HG02571 (cell line): Measurements from ENCODE around the gene KCNQ5.
A peak's percentile ranks its signal among the peaks of the same experiment; 100 is the strongest.

Experiments used
- ATAC-seq: cut with Tn5 transposase; IDR thresholded peaks from one replicate; pipeline ENCODE4 v1.9.1; 2021; ENCODE audit warnings: mild to moderate bottlenecking, moderate library complexity; ENCODE audit not compliant: unreplicated experiment

The KCNQ5 gene

DNA sequence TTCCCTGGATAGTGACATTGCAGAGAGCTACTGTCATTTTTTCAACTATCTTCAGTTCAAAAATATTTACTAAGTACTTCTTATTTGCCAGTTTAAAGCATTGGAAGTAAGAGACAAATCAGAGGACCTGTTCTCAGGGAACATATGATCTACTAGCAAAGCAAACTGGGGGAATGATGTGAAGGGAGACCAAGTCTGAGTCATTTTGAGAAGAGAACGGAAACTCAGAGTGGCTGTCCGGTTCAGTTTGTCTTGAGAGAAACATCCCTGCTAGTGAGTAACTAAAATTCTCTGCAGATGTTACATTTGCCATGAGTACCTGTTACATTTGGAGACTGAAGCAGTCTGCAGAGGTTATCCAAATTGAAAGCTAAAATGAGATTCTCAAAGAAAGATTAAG lies 118.3 kb downstream of the KCNQ5 start:
- ATAC-seq, result peak; percentile 85

DNA sequence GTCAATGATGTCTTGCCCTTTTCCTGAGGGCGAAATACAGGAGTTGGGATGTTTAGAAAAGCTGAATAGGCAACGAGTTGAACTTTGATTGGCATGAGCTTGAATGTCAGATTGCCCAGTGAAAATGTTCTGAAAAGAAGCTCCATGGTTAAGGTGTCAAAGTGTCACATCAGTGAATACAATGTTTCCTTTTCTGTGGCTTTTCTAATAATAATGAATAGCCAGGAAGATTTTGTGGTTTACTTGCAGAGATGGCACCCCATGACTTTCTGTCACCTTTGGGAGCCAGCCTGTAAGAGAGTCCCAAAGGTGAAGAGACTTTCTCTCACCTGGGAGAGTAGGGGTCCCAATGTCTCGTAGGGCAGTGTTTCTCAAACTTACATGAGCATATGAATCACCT lies 119.2 kb downstream of the KCNQ5 start:
- ATAC-seq, result no peak

DNA sequence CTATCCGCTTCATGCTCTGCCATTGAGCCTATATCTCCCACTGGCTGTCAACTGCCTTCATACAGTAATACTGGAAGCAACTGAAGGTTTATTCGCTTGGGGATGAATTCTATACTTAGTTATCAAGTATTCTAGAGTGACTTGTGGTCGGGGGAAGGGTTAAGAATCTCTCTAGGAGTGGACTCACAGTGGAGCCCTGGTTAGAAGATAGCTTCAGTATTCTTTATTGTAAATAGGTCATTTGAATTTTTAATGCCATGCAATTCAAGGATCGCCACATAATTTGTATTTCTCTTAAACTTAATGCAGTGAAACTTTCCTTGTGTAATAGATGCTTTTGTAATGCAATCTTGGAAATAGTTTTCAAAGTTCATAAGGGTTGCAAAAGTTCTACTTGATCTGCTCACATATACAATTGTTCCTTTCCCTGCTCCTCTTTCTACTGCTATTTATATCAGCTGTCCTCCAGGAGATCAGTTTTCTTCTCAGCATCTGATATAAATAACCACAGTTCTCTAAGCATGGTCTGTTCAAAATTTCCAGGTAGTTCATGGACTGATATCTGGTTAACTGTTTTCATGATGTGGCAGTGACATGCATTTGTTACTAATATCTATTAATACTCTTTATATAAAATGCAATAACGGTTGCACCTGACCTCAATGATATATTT lies 120.3 kb downstream of the KCNQ5 start:
- no peak for ATAC-seq

DNA sequence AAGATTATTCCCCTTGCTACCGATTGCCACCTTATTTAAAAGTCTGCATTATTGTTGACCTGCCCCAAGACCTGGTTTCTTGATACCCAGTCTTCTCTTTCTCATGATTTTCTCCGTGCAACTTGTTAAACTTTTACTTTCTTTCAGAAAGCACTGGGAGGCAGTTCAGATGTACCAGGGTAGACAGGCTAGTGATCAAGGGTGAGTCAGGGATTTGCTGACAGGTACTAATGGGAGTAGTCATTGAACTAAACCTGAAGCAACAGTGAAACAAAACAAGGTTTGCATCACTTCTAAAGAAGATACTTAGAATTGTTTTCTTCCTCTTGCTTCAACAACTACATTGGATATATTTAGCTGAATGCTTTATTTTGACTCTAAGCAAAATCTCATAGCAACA lies 124.4 kb downstream of the KCNQ5 start:
- no peak for ATAC-seq

DNA sequence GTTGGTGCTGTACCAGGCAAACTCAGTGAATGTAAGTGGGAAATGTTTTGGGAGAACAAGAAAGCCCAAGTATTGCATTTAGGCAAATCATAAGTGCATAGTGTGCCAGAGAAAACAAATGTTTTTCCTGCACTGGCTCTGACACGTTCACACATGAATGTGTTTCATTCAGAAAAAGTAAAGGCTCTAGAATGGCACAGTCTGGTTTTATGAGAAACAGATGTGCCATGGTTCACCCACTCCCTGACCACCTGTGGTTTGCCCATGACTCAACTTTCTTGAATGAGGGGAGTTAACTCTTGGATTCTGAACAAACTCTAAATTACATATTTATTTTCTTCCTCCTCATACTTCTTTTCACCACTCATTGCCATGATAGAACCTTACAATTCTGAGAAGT lies 126.9 kb downstream of the KCNQ5 start:
- ATAC-seq, result peak; percentile 63

DNA sequence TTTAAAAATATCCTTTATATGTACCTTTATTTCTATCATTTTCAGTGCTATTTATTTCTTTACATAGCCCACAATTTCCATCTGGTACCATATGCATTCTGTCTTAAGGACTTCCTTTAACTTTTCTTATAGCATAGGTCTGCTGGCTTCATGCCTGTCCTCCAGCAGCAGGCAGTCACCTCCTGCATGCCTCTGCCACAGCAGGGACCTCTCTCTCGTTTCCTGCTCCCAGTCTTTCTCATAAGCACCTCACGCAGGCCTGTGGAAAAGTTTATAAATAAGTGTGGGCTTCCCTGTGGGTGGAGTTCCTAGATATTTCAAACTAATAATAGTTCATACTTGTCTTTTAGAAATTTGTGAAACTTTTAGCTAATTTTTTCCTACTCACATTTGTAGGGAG lies 133.9 kb downstream of the KCNQ5 start:
- ATAC-seq, result no peak

DNA sequence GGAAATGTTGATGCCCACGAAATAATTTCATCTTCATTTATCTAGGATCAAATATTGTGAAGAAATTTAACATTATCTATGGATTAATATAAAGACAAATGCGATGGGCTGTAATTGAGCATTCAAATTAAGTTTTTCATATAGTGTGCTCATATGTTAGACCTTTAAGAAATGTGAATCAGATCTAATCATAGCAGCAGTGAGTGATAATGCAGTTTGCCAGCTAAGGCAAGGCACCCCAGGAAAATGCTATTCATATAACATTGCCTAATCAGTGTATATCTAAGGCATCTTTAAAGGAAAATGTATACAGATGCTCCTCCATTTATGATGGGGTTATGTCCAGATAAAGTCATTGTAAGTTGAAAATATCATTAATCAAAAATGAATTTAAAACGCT lies 135.2 kb downstream of the KCNQ5 start:
- no peak for ATAC-seq

DNA sequence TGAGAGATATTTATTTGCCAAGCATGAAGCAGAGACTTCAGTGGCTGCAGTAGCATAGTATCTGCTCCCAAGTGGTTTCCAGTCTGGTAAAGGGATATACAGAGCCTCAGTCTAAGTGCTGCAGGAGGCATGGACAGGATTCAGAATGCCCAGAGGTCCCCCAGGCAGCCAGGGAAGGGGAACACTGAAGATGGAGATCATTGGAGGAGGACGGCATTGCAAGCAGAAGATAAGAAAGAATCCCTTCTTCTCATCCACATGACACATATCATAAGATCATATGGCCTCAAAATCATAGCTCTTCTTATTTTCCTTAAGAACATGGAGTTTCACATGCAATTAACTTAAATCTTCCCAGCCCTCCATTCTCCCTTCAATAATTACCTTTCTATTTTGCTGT lies 136.1 kb downstream of the KCNQ5 start:
- ATAC-seq, result no peak

DNA sequence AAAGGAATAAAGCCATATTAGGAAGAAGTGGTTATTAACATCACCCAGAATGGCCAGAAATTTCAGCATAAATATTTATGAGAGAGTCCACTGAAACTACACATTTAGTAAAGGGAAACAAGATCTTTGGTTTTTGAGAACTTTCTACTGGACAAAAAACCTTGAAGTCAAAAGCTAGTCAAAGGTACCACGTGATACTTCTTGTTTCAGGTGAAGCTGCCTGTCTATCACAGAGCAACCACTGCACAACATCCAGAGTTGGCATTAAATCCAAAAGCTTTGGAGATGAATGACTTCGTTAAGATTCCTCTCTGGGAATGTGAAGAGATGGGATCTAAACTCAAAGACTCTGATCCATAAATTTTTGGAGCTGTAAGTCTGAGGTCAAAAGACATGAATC lies 137.0 kb downstream of the KCNQ5 start:
- ATAC-seq, result no peak

DNA sequence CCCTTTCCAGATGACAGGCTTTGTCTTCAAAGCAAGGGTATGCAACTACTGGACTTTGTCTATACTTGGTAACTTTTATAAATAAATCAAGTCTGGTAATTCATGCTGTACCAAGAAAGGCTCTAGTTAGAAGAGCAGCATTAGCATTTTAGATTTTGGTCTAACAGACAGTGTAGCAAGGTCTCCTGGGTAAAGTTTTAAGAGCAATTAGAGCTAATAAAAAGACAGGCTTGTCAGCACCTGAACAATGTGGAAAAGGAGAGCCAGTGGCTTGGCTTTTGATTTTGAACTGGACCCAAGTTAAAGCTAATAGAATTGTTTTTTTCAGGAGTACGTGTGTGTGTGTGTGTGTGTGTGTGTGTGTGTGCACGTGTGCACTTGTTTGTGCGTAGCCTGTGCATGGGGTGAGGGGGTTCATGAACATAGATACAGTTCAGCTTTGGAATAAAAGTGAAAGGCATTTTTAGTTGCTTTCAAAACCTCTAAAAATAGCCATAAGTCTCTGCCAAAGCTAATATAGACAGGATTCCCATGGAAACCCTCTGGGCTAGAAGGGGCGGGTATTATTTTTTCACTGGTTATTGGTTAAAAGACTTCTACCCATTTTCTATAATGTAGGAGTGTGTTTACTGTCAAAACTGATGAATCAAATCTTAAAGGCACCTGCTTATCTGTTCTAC lies 138.4 kb downstream of the KCNQ5 start:
- no peak for ATAC-seq

DNA sequence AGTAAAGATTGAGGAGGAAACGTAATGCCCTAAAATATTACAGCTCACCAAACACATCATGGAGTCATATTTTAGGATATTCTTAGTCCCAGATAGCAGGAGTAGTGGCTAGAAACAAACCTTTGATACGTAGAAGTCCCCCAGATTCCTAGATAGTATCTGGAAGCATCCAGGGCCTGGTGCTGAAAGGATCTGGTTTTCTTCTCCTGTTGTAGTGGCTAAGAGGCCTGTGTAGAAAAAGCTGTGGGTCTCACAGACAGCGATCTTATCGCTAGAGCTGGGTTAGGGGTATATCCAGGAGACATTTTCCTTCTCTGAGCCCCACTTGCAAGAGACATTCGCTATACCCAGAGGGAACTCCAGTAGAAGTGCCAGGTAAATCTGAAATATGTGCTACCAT lies 139.9 kb downstream of the KCNQ5 start:
- no peak for ATAC-seq

DNA sequence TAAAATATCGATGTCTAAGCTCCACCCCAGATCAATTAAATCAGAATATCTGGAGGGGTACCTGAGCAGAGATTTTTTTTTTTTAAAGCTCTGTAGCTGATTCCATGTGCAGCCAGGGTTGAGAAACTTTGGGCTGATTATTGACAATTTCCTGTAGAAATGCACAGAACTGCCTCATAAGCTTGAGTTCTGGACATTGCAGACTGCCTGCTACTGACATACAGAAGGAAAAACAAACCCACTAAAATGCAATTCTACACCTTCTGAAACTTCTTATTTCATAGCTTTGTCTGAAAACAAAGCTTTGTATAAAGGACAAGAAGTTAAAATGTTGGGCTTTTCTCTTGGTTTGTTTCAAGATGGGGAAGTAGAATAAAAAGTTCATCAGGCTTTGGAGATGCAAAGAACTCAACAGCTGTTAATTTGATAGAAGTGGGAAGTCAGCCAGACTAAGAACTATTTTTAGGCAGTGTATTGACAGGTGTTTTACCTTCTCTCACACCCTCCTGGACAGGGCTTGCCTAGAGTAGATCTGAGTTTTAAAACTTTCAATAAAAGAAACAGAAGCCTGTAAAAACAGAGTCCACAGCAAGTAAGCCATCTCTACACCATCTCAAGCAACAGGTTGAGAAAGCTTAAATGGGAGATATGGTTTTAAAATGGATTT lies 147.7 kb downstream of the KCNQ5 start:
- peak; percentile 59 for ATAC-seq

DNA sequence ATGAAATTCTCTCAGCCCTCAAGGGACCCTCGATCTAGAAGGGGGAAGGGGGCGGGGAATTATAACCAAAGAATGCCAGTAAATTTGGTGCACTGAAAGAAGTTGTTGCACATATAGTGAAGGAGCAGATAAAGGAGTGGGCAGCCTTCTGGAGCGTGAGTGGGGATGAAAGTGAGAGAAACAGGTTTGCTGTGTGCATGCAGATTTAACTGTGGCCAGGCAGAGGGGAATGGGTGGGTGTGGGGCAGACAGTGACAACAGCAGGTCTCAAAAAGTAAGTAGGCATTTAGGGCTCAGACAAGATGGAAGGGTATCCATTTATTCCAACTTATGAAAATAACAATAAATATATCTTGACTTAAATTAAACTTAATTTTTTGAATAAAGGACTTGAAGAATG lies 149.1 kb downstream of the KCNQ5 start:
- no peak for ATAC-seq

DNA sequence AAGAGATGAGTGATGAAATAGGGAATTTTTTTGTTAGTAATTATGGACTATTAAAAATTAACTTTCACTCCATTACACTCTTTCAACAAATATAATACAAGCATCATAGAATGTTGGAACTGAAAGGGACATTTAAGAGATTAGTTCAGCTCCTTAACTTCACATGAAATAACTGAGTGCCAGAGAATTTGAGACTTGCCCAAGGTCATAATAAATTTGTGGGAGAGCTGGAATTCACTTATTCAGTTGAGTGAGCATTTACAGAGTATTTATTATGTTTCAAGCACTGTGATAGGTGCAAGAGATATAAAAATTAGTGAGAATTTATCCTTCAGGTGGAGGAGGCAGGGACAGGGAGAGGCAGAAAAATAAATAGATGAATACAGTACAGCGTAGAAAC lies 154.6 kb downstream of the KCNQ5 start:
- no peak for ATAC-seq

DNA sequence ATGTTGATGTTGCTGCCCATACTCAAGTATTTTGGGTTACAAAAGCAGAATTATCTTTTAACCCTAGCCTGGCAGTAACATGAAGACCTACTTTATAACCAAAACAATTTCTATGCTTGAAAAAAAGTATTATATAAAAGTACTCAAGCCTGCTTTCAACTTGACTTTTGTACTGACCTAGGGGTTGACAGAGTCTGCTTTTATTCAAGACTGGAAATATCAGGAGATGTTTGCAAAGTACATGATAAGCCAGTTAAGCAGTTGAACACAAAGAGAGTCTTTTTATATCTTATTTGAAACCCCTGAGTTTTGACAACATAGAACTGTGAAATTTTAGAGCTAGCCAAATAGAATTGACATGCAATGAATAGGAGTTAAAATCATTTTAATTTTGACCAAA lies 159.8 kb downstream of the KCNQ5 start:
- no peak for ATAC-seq

DNA sequence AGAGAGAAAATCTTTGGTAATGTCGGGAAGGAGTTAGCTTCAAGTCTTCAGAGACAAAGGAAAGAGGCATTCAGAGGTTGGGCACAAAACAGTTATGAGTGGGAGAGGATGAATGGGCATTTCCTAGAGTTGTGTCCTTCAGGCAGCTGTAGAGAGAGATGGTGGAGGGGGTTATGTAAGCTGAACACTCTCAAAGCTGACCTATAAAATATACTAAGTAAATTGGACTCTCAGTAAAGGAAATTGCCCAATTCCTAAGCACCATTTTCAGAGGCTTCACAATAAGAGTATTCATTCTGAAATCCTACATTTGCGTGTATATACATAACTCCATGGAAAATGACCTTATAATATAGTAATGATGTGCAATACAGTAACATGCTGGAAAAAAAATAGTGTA lies 161.2 kb downstream of the KCNQ5 start:
- no peak for ATAC-seq

DNA sequence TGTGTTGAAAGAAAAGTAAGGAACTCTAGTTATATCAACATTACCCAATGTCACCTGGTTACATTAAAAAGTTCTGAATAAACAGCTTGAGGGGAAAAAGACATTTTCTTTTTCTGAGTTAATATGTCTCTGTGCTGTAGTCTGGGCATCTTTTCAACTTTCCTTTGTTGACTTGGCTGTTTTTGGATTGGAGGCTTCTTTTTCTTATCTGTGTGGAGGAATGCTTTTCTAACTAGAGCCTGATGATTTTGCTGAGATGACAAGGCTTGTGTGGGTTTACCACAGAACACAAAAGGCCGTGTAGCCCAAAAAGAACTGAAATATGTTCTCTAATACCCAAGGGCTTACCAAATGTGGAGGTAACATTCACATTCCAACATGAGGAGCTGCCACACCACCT lies 161.8 kb downstream of the KCNQ5 start:
- no peak for ATAC-seq

DNA sequence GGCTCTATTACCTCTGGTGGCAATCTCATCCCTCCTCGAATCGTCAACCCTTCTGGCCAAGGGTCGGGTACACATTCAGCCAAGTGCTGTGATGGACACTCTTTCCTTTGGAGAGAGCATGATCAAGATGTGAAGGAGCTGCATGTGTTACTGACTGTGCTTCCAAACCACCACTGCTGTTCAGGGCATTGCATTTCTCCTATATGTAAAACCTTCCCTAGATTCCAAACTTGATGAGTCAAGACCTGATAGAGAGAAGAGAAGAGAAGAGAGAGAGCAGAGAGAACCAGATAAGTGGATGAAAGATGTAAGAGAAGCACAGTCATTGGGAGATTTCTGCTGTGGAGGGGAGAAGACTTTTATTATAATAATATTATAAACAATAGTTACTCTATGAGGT lies 162.2 kb downstream of the KCNQ5 start:
- ATAC-seq, result no peak

DNA sequence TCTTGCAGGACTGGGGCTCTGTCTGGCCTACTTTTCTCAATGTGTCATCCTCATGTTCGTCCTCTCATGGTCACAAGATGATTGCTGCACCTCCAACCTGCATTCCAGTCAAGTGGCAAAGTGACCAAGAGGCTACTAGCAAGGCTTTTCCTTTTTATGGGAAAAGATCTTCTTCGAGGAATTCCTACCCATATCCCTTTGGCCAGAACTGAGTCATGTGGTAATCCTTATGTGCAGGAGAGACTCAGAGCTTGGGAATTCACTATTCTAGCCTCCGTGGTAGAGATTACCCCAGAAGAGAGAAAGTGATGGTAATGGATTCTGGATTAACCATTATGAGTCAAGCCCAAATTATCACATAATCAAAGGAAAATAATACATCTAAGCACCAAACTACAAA lies 162.7 kb downstream of the KCNQ5 start:
- no peak for ATAC-seq

DNA sequence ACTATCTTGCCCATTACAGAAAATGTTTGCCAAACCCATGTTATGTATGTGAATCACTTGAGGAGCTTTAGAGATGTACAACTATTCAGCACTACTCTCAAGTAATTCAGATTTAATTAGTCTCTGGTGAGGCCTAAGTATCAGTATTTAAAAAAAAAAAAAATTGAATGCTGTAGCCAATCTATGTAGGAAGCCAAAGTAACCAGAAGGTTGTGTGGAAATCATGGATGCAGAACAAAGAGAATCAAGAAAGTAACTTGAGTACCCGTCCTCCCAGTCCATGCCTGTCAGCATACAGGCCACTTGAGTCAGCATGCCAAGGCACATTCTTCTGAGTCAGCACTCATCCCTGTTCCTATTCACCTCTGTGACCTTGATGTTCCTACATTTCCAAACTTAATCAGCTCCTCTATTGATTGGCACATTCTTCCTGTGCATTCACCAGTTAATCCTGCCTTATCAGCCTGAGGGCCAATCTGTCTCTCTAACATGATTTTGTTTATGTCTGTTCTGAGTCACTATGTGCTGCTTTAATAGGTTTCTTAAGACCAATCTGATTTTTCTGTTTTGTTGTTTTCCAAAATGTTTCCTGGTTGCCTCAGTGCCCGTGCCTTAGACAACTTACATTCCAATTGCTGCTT lies 165.6 kb downstream of the KCNQ5 start:
- no peak for ATAC-seq

DNA sequence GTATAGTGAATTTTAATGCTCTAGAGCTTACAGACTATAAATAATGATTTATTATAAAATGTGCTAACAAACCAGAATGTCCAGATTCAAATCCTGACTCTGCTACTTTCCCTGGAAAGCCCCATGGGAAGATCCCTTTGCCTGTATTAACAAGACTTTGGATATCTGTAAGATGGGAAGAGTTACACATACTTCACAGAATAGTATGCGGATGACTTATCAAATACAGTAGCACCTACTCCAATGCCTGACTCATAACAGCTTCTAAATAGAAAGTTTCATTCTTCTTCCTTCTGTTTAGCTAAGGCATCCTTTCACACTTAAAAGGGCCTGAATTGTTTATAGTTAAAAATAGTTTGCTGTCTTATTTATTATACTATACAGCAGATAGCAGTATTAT lies 166.3 kb downstream of the KCNQ5 start:
- no peak for ATAC-seq

DNA sequence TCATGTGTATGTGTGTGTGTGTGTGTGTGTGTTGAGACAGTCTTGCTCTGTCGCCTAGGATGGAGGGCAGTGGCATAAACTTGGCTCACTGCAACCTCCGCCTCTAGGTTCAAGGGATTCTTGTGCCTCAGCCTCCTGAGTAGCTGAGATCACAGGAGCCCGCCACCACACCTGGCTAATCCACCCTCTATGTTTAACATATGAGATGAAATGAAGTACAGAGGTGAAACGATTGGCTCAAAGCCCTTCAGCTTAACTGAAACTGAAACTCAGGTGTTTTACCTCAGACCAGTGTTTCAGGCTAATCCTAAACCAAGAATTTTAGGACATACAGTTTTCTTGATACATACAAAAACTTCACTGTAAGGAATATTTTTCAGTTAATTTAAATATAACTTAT lies 167.3 kb downstream of the KCNQ5 start:
- no peak for ATAC-seq
